ENCODE measurements around the gene TSHZ1. TPM values are rescaled to one million over a fixed set of nuclear protein-coding genes. Genes with fewer than 3 reads are reported as not detected.
"Not testable (repeated sequence)": the region's sequence is repeated elsewhere in the genome, so short reads cannot be mapped to it uniquely, and the experiment has no call there.

Gene TSHZ1
- polyA plus RNA-seq, 3 donors, result 29.3 to 35.3 (median 34.5) TPM

DNA sequence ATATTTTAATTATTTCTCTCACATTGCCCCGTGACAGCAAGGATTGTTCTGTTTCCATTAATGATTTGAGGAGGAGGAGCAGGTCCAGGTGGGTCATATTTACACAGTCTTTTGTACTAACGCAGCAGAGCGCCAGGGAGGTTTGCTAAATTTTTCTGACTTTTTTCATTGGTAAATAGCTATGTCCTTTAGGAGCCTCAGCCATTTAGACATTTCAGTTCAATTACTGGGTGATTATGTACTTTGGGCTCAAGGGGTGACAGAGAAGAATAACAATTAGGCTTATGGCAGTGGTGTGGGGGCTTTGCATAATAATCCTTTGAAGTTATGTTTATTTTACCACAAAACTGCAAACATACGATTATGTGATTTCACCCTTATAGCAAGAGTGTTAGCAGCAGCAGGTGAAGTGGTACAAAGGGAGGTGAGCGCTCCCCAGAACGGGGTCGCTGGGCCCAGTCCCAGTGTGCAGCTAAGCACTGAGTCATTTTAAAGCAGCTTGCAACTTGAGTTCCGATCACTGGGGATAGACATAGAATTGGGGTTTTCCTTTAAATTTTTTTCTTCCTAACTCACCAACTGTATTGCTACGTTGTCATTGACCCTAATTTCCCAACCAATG lies 80.3 kb downstream of the TSHZ1 start:
- no peak for DNase-seq (ENCODE audit: low read depth in 3 of 3, low spot score in 2 of 3)

DNA sequence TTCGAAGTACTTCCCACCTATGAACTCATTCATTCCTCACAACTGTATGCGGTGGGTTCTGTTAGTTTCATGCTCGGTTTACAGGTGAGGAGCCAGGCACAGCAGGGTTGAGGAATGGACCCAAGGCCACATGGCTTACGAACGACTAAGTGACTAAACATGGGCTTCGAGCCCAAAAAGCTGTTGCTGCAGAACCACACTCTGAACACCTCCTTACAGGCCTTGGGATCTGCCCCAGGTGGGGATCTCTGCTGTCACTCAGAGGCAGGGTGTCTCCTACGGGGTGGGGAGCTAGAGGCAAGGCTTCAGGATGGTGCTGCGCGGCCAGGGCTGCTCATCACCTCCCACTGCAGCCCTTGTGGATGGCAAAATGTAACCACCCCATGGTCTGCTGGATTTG lies 80.9 kb downstream of the TSHZ1 start:
- DNase-seq (ENCODE audit: low read depth in 3 of 3, low spot score in 2 of 3), result no peak

DNA sequence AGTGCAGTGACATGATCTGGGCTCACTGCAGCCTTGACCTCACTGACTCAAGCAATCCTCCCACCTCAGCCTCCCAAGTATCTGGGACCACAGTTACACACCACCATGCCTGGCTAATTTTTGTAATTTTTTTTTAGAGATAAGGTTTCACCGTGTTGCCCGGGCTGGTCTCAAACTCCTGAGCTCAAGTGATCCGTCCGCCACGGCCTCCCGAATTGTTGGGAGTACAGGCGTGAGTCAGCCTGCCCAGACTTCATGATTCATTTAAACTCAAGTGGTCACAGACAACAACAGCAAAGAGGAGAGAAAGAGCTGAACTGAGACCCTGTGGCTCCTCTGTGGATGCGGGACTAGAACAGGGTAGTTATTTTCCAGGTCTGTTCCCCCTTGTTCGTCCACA lies 83.0 kb downstream of the TSHZ1 start:
- no peak for DNase-seq (ENCODE audit: low read depth in 3 of 3, low spot score in 2 of 3)

DNA sequence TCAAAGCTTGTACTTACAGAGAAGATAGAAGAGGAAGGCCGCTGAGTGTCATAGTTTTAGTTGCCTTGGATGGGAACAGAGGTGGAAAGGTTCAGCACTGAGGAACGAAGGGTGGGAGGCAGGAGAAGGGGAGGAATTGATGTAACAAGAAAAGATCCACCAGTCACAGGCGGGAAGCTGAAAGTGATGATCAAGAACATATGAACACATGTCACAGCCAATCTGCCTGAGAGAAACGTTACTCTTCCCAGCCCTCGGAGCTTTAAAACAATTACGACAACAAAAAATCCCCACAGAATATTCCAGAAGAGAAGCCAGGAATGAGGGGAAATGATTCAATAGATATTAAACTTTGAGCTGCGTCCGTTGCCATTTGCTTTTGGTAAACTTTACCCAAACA lies 87.1 kb downstream of the TSHZ1 start:
- DNase-seq (ENCODE audit: low read depth in 3 of 3, low spot score in 2 of 3), result no peak

- DNase-seq (ENCODE audit: low read depth in 3 of 3, low spot score in 2 of 3), result no peak
Measured at GRCh38 chr18:75304678-75305557, 94.3 kb downstream of the TSHZ1 start.

DNA sequence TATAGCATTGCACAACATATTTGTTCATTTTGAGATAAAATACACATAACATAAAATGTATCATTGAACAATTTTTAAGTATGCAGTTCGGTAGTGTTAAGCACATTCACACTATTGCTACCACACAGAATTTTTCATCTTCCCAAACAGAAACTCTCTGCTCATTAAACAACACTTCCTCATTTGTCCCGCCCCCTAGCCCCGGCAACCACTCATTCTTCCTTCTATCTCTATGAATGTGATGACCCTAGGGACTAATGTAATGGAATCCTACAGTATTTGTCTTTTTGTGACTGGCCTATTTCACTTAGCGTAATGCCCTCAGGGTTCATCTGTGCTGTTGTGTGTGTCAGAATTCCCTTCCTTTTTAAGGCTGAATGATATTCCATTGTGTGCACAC lies 95.4 kb downstream of the TSHZ1 start:
- DNase-seq (ENCODE audit: low read depth in 3 of 3, low spot score in 2 of 3), result no peak

GRCh38 chr18:75307530-75307929 lies 96.9 kb downstream of the TSHZ1 start:
- no peak for DNase-seq (ENCODE audit: low read depth in 3 of 3, low spot score in 2 of 3)

DNA sequence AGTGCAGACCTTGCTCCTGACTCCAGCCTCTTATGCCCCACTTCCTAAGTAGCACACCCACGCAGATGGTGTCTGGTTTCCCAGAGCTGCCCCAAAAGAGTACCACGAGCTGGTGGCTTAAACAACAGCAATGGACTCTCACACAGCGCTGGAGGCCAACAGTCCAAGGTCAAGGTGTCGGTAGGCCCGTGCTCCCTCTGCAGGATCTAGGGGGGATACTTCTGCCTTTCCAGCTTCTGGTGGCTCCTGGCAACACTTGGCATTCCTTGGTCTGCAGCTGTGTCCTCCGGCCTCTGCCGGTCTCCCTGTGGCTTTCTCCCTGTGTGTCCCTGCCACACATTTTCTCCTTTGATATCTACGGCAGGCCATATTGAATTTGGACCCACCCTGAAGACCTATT lies 99.0 kb downstream of the TSHZ1 start:
- DNase-seq (ENCODE audit: low read depth in 3 of 3, low spot score in 2 of 3), result no peak

DNA sequence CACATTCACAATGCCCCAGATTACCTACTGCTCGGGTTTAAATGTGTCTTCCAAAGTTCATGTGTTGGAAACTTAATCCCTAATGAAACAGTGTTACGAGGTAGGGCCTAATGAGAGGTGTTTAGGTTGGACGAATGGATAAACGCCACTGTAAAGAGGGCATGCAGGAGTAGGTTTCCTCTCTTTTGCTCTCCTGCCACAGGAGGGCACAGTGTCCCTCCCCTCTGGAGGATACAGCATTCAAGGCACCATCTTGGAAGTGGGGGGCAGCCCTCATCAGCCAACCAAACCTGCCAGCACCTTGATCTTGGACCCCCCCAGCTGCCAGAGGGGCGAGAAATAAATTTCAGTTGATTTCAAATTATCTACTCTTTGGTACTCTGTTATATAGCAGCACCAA lies 103.5 kb downstream of the TSHZ1 start:
- no peak for DNase-seq (ENCODE audit: low read depth in 3 of 3, low spot score in 2 of 3)

DNA sequence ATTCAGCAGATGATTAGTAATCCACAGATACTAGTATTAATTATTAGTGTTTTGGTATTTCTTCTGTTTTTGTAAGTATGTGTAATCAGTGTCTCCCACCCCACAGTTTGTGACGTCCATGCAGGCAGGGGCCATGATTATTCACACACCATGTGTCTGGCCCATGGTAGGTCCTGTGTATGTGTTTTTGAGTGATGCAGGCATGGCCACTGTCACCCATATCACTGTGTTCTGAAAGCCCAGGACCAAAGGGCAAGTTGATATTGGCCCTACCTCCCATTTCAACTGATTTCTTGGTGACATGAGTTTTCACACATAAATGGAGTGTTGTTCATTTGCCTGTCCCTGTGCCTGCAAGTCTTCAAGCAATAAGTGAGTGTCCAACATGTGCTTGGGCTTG lies 104.0 kb downstream of the TSHZ1 start:
- DNase-seq (ENCODE audit: low read depth in 3 of 3, low spot score in 2 of 3), result no peak

DNA sequence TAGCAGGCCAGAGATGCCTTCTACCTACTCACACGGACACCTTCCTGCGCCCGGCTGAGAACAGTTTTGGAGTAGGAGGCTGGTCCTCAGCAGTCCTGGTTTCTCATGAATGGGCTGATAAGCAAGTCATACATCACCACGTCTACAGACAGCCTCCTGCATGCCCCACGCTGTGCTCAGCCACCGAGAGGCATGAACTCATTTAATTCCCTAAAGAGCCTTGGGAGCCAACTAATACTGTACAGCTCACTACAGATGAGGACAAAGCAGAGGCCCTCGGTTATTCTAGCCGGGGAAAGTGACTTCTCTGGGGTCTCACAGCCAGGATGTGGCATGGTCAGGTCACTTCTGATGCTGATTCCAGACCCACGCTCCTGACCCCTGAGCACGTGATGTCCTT lies 105.6 kb downstream of the TSHZ1 start:
- DNase-seq (ENCODE audit: low read depth in 3 of 3, low spot score in 2 of 3), result no peak

GRCh38 chr18:75316826-75317225 lies 106.2 kb downstream of the TSHZ1 start:
- DNase-seq (ENCODE audit: low read depth in 3 of 3, low spot score in 2 of 3), result no peak

DNA sequence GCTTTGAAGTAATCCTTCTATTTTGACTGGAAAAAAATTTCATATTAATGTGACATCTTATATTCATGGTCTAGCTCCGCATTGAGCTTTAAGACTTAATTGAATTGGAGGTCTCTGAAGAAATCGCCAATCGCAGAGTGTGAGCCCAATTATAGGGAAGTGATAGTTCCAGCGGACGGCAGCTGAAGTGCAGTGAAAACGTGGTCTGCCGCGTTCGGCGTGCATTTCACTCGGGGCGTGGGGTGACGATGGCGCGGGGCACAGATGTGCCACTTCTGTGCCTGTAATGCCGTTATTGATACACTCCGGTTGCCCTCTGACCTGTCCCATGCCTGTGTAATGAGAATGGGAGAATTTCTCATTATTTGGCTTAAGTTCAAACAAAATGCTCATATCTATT lies 106.7 kb downstream of the TSHZ1 start:
- DNase-seq (ENCODE audit: low read depth in 3 of 3, low spot score in 2 of 3), result no peak

- DNase-seq (ENCODE audit: low read depth in 3 of 3, low spot score in 2 of 3), result no peak
Measured at GRCh38 chr18:75317703-75318102, 107.1 kb downstream of the TSHZ1 start.

DNA sequence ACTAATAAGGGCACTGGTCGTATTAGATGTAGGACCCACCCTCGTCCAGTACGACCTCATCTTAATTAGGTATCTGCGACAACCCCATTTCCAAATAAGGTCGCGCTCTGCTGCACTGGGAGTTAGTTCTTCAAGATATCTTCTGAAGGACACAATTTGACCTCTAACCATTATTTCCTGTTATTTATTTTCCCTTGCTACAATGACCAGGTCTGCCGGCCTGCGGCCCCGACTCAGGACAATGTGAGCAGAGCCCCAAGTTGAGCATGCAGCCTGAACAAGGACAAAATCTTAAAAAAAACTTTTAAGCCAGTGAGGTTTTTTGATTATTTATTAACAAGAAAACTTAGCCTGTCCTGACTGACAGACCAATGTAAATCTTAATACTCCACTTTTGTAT lies 109.3 kb downstream of the TSHZ1 start:
- DNase-seq (ENCODE audit: low read depth in 3 of 3, low spot score in 2 of 3), result no peak

GRCh38 chr18:75320506-75320905 lies 109.9 kb downstream of the TSHZ1 start:
- no peak for DNase-seq (ENCODE audit: low read depth in 3 of 3, low spot score in 2 of 3)

GRCh38 chr18:75321431-75321830 lies 110.8 kb downstream of the TSHZ1 start:
- DNase-seq (ENCODE audit: low read depth in 3 of 3, low spot score in 2 of 3), result no peak

DNA sequence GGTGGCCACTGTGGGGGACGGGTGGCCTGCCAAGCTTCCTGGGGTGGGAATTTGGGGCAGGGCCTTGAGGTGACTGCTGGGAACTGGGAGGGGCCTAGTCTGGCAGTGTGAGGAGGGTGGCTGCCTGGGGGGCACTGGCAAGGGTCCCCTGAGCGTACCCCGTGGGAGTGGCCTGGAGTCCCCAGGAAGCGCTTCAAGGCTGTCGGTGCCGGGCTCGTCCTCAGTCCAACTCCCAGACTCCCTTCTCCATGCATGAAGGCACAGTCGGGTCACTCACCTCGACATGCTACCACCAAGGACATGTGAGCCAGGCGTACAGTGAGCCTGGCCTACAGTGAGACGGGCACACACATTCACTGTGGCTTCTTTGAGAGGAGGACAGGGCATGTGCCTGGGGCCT lies 111.6 kb downstream of the TSHZ1 start:
- DNase-seq (ENCODE audit: low read depth in 3 of 3, low spot score in 2 of 3), result no peak

DNA sequence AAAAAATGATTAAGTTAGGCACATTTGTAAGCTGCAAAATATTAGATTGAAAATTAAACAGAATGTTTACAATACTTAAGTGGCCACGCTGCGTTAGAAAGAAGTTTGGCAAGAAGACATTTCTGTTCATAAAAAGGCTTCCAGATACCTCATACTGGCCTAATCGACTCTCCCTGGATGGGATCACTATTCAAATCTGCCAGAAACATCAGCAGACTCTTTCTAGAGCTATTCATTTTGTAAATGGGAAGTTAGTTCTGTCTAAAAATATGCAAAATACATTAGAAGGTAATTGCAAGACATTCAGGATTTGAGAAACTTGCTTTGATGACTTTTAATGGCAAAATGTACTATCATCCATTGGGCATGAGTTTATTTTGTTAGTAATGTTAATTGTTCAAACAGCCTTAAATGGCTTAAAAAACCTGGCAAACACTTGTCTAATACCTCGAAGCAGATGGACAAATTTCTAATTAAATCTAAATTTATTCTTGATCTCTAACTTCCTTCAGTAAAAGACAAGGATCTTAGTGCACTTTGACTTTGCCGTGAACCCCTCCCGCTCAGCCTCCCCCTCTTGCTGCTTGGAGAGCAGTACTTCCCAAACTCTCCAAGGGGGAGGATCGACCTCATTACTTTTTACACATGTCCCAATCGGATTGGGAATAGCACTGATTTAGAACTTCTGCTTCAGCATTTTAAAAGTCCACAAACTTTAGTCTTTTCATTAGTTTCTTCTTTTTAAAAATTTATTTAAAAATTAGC lies 113.4 kb downstream of the TSHZ1 start:
- DNase-seq (ENCODE audit: low read depth in 3 of 3, low spot score in 2 of 3), result no peak

DNA sequence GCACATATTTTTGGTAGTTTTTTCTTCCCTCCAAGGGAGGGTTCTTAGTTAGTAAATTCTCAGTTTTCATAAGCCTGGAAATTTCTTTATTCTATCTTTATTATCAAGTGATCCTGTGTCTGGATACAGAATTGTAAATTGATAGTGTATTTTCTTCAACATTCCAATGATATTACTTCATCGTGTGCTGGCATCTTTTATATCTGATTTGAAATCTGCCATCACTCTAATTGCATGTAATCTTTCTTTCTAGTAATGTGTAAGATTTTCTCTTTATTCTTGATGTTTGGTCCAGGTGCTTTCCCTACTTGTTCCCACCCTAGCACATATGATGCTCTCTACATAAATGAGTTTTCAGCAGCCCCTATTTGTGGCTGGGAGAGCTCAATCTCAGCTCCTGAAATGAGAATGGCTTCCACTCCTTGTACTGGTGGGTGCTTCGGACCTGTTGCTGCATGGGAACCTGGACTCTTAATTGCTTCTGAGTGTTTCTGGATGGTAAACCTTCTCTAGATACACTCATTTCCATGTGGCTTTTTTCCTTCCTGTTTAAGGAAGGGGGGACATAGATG lies 114.2 kb downstream of the TSHZ1 start:
- DNase-seq (ENCODE audit: low read depth in 3 of 3, low spot score in 2 of 3), result no peak

DNA sequence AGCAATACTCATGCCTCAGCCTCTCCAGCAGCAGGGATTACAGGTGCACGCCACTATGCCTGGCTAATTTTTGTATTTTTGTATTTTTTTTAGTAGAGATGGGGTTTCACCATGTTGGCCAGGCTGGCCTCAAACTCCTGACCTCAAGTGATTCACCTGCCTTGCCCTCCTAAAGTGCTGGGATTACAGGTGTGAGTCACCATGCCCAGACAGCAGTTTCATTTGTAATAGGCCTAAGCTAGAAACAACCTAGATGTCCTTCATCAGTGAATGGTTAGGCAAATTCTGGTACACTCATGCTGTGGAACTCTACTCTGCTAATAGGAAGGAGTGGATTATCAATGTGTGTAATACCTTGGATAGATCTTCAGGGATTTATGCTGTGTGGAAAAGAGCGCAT lies 119.2 kb downstream of the TSHZ1 start:
- not testable (repeated sequence) for DNase-seq (ENCODE audit: low read depth in 3 of 3, low spot score in 2 of 3)

Measured in right renal cortex interstitium (tissue), 3 donors.